Muscle layer of colon (tissue), 2 donors: Measurements from ENCODE around the gene SGCD.

ENCODE experiments used
- H3K27ac ChIP-seq: one replicate; pipeline ENCODE4 v1.7.0; 2013; ENCODE audit warnings: low read depth, mild to moderate bottlenecking, low read length, moderate library complexity
- H3K27me3 ChIP-seq, 2 donors: one replicate each; pipeline ENCODE4 v1.7.0; 2013; ENCODE audit warnings: low read length in 2 of 2, mild to moderate bottlenecking in 2 of 2; ENCODE audit not compliant: insufficient read depth in 2 of 2, control insufficient read depth in 1 of 2
- H3K36me3 ChIP-seq: one replicate; pipeline ENCODE4 v1.7.0; 2013; ENCODE audit warnings: mild to moderate bottlenecking, low read length; ENCODE audit not compliant: insufficient read depth
- H3K4me1 ChIP-seq: one replicate; pipeline ENCODE4 v1.7.0; 2013; ENCODE audit warnings: mild to moderate bottlenecking, low read length; ENCODE audit not compliant: insufficient read depth
- H3K4me3 ChIP-seq, 2 donors: one replicate each; pipeline ENCODE4 v1.7.0; 2013; ENCODE audit warnings: low read length in 2 of 2, low read depth in 1 of 2, mild to moderate bottlenecking in 1 of 2, moderate library complexity in 1 of 2
- H3K9ac ChIP-seq: one replicate; pipeline ENCODE4 v1.7.0; 2013; ENCODE audit warnings: low read length
- H3K9me3 ChIP-seq: one replicate; pipeline ENCODE4 v1.7.0; 2013; ENCODE audit warnings: mild to moderate bottlenecking, low read length
- donor health status: abdominal sarcoma.
- donor health status: Adenocarcinoma of cecum.

The SGCD gene

GRCh38 chr5:156755421-156756087 is 428.6 kb downstream of the SGCD start:
- H3K27ac ChIP-seq, result no peak overlapping the region
- no peaks in the 10 kb centered on the region for H3K4me1 ChIP-seq
- H3K9me3 ChIP-seq, result no peaks in the 10 kb centered on the region
- H3K27me3 ChIP-seq, result no peaks in the 10 kb centered on the region
- H3K36me3 ChIP-seq, result no peaks in the 10 kb centered on the region
- H3K9ac ChIP-seq, result no peak overlapping the region
- no peak overlapping the region for H3K4me3 ChIP-seq

- Histone ChIP-seq H3K9ac (no peak overlapping the region), H3K27ac (no peak overlapping the region), H3K4me1 (no peaks in the 10 kb centered on the region), H3K4me3 (no peak overlapping the region), H3K27me3 (no peaks in the 10 kb centered on the region), H3K36me3 (no peaks in the 10 kb centered on the region), H3K9me3 (no peaks in the 10 kb centered on the region)
These were observed 431.2 kb downstream of the SGCD start for GRCh38 chr5:156758011-156758791.

GRCh38 chr5:156759156-156759555 is 432.2 kb downstream of the SGCD start:
- no peaks in the 10 kb centered on the region for H3K36me3 ChIP-seq
- no peaks in the 10 kb centered on the region for H3K9me3 ChIP-seq
- no peaks in the 10 kb centered on the region for H3K27me3 ChIP-seq
- no peak overlapping the region for H3K27ac ChIP-seq
- no peak overlapping the region for H3K9ac ChIP-seq
- no peak overlapping the region for H3K4me3 ChIP-seq
- H3K4me1 ChIP-seq, result no peaks in the 10 kb centered on the region

- no peaks in the 10 kb centered on the region for H3K36me3 ChIP-seq
- H3K4me3 ChIP-seq, result no peak overlapping the region
- no peaks in the 10 kb centered on the region for H3K27me3 ChIP-seq
- H3K4me1 ChIP-seq, result no peaks in the 10 kb centered on the region
- H3K9me3 ChIP-seq, result no peaks in the 10 kb centered on the region
- no peak overlapping the region for H3K27ac ChIP-seq
- H3K9ac ChIP-seq, result no peak overlapping the region
These were observed 435.8 kb downstream of the SGCD start for GRCh38 chr5:156762771-156763170.

- Histone ChIP-seq H3K9ac (no peak overlapping the region), H3K27ac (no peak overlapping the region), H3K4me1 (no peaks in the 10 kb centered on the region), H3K4me3 (no peak overlapping the region), H3K27me3 (no peaks in the 10 kb centered on the region), H3K9me3 (no peaks in the 10 kb centered on the region), H3K36me3 (no peaks in the 10 kb centered on the region)
These were observed 437.4 kb downstream of the SGCD start for GRCh38 chr5:156764176-156764971.

- Histone ChIP-seq H3K27me3 (no peaks in the 10 kb centered on the region), H3K36me3 (no peaks in the 10 kb centered on the region), H3K4me3 (no peak overlapping the region), H3K9ac (no peak overlapping the region), H3K27ac (no peak overlapping the region), H3K4me1 (no peaks in the 10 kb centered on the region), H3K9me3 (no peaks in the 10 kb centered on the region)
These were observed 447.3 kb downstream of the SGCD start for GRCh38 chr5:156774273-156774672.

GRCh38 chr5:156778139-156778706 is 451.3 kb downstream of the SGCD start:
- Histone ChIP-seq H3K27me3 (no peaks in the 10 kb centered on the region), H3K36me3 (no peaks in the 10 kb centered on the region), H3K4me3 (no peak overlapping the region), H3K9ac (no peak overlapping the region), H3K27ac (no peak overlapping the region), H3K4me1 (no peaks in the 10 kb centered on the region), H3K9me3 (no peaks in the 10 kb centered on the region)

GRCh38 chr5:156778752-156779151 is 451.8 kb downstream of the SGCD start:
- H3K36me3 ChIP-seq, result no peaks in the 10 kb centered on the region
- H3K9ac ChIP-seq, result no peak overlapping the region
- H3K4me1 ChIP-seq, result no peaks in the 10 kb centered on the region
- H3K4me3 ChIP-seq, result no peak overlapping the region
- H3K27ac ChIP-seq, result no peak overlapping the region
- no peaks in the 10 kb centered on the region for H3K9me3 ChIP-seq
- no peaks in the 10 kb centered on the region for H3K27me3 ChIP-seq

GRCh38 chr5:156779436-156779835 is 452.5 kb downstream of the SGCD start:
- Histone ChIP-seq H3K27me3 (no peaks in the 10 kb centered on the region), H3K27ac (no peak overlapping the region), H3K4me1 (no peaks in the 10 kb centered on the region), H3K9ac (no peak overlapping the region), H3K36me3 (no peaks in the 10 kb centered on the region), H3K4me3 (no peak overlapping the region), H3K9me3 (no peaks in the 10 kb centered on the region)

GRCh38 chr5:156783092-156783491 is 456.1 kb downstream of the SGCD start:
- Histone ChIP-seq H3K36me3 (no peaks in the 10 kb centered on the region), H3K9ac (no peak overlapping the region), H3K9me3 (no peaks in the 10 kb centered on the region), H3K27me3 (no peaks in the 10 kb centered on the region), H3K27ac (no peak overlapping the region), H3K4me3 (no peak overlapping the region), H3K4me1 (no peaks in the 10 kb centered on the region)

- Histone ChIP-seq H3K27me3 (no peaks in the 10 kb centered on the region), H3K36me3 (no peaks in the 10 kb centered on the region), H3K4me1 (no peaks in the 10 kb centered on the region), H3K4me3 (no peak overlapping the region), H3K9me3 (no peaks in the 10 kb centered on the region), H3K27ac (no peak overlapping the region), H3K9ac (no peak overlapping the region)
These were observed 467.7 kb downstream of the SGCD start for GRCh38 chr5:156794687-156795086.
